ENCODE data around the gene TSSK6. TPM values are rescaled to one million over a fixed set of nuclear protein-coding genes. Genes with fewer than 3 reads are reported as not detected.
A peak's percentile ranks its signal among the peaks of the same experiment; 100 is the strongest.

Gene TSSK6
- total and polyA plus RNA-seq, 10 of the 15 experiments (the other 5 are each of a cell fraction or from before 2014, with no cell fraction given) = 0.06 to 3.6 (median 0.98) TPM; not detected in 2

- Histone ChIP-seq H3K27me3 (replicated peaks in 1 of 2; ENCODE audit: control insufficient read depth in 2 of 2, insufficient read depth in 2 of 2, low read length in 1 of 2) (peaks cover 0 to 3% of the 10 kb centered on the region in 2 experiments; a peak in 1 of 4 replicates), H3K4me3 (0 out of 2 replicates have a peak overlapping the region, but pooled peaks have one; percentile 46), H3K4me2 (ENCODE audit: control insufficient read depth, insufficient read depth) (no peak overlapping the region; the same call in 1 of the 2 replicates), H2AFZ (ENCODE audit: control insufficient read depth, low read depth, low read length) (no peak overlapping the region), H3K79me2 (ENCODE audit: control insufficient read depth, insufficient read depth, low read length) (no peaks in the 10 kb centered on the region), H3K4me1 (ENCODE audit: control insufficient read depth, insufficient read depth, low read length) (peaks cover 3% of the 10 kb centered on the region), H3K36me3 (ENCODE audit: control insufficient read depth in 2 of 2, insufficient read depth in 2 of 2, low read length in 1 of 2) (no peaks in the 10 kb centered on the region), H3K27ac (ENCODE audit: control insufficient read depth, insufficient read depth) (no peak overlapping the region), H3K9me3 (replicated peaks; ENCODE audit: control insufficient read depth, insufficient read depth, low read length) (no peaks in the 10 kb centered on the region; the same call in 2 of the 3 replicates), H4K20me1 (ENCODE audit: control insufficient read depth, insufficient read depth) (no peaks in the 10 kb centered on the region), H3K9ac (ENCODE audit: control insufficient read depth, insufficient read depth, low read length) (no peak overlapping the region)
- DNase-seq (ENCODE audit: low read depth, low spot score) = no peak
- ChIA-PET CTCF (interaction anchor here (1.6 to 1.7 kb wide), 3 partner anchors 8 to 14 kb away, joined by 3 to 10 read pairs (median 5); no protein-coding TSS in a partner anchor), RAD21 (ENCODE audit: unreplicated experiment) (no interaction called here), SMC1A (ENCODE audit: uncharacterized antibody, unreplicated experiment) (no interaction called here), POLR2A (no interaction called here)
- in situ Hi-C loops (cut with MboI) (loop anchor here (25.0 kb wide), 4 partner anchors 872 to 1497 kb away; partner anchors contain the start of genes ZNF66 and ZNF737), intact Hi-C loops (cut with micrococcal nuclease; ENCODE audit: unreplicated experiment) (no loop called here)
- 80% methylated on average over 43 of the region's 74 CpGs for WGBS (ENCODE audit: insufficient coverage, insufficient replicate concordance, low lambda C conversion rate, missing lambda C conversion rate)
- peak; percentile 29 for ATAC-seq
- no TSS peak for BruUV-seq (replicated peaks)
- TF ChIP-seq GATAD2B (conservative IDR thresholded peaks at IDR 0.05; ENCODE audit: low read depth) (0 out of 2 replicates have a peak, but pooled peaks have one; percentile 31), DPF2 (IDR thresholded peaks at IDR 0.05) (no peak), HCFC1 (IDR thresholded peaks at IDR 0.05; ENCODE audit: low read length) (no peak), NFYA (IDR thresholded peaks at IDR 0.05; ENCODE audit: borderline replicate concordance, low read depth, low read length) (no peak), CREB1 (IDR thresholded peaks at IDR 0.05; ENCODE audit: low read depth) (peak; percentile 80), NRF1 (conservative IDR thresholded peaks at IDR 0.05; ENCODE audit: low read depth, low read length) (no peak), NFYB (IDR thresholded peaks at IDR 0.05; ENCODE audit: insufficient read depth, low read depth, low read length) (no peak), EGR1 (IDR thresholded peaks at IDR 0.05; ENCODE audit: borderline replicate concordance in 1 of 2, low read depth in 2 of 2, low read length in 2 of 2) (peak in 1 of 2 experiments; percentile 41; a peak in 2 of 3 replicates)
- TF ChIP-seq, protein P1, sequence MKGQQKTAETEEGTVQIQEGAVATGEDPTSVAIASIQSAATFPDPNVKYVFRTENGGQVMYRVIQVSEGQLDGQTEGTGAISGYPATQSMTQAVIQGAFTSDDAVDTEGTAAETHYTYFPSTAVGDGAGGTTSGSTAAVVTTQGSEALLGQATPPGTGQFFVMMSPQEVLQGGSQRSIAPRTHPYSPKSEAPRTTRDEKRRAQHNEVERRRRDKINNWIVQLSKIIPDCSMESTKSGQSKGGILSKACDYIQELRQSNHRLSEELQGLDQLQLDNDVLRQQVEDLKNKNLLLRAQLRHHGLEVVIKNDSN (IDR thresholded peaks at IDR 0.05; ENCODE audit: borderline replicate concordance, extremely low read length, insufficient read depth, low read depth, low read length) = peak; percentile 36
- TF ChIP-seq, protein P2, sequence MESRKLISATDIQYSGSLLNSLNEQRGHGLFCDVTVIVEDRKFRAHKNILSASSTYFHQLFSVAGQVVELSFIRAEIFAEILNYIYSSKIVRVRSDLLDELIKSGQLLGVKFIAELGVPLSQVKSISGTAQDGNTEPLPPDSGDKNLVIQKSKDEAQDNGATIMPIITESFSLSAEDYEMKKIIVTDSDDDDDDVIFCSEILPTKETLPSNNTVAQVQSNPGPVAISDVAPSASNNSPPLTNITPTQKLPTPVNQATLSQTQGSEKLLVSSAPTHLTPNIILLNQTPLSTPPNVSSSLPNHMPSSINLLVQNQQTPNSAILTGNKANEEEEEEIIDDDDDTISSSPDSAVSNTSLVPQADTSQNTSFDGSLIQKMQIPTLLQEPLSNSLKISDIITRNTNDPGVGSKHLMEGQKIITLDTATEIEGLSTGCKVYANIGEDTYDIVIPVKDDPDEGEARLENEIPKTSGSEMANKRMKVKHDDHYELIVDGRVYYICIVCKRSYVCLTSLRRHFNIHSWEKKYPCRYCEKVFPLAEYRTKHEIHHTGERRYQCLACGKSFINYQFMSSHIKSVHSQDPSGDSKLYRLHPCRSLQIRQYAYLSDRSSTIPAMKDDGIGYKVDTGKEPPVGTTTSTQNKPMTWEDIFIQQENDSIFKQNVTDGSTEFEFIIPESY (IDR thresholded peaks at IDR 0.05) = 0 out of 2 replicates have a peak, but pooled peaks have one; percentile 48
- no peak for FAIRE-seq
Measured at GRCh38 chr19:19540064-19540714, 24.8 kb upstream of the TSSK6 start.

All from GM12878 (cell line).